SK-N-SH (cell line): ENCODE results near the gene HEG1. TPM values are rescaled to one million over a fixed set of nuclear protein-coding genes. Genes with fewer than 3 reads are reported as not detected.

ENCODE experiments used
- CTCF ChIA-PET: fragments of 300-600, 350-600 bp; formaldehyde crosslinking; extraction: SDS; loops from one replicate; lab custom pipeline; 2021; lab: Yijun Ruan, JAX
- POLR2A ChIA-PET: fragments of 350-600 bp; sonication (Branson Sonifier 250); formaldehyde crosslinking; extraction: SDS; loops from one replicate; lab custom pipeline; 2020; ENCODE audit warnings: antibody characterized with exemption, inconsistent platforms; lab: Yijun Ruan, JAX
- DNase-seq: peaks from one replicate; pipeline ENCODE4 v3.0.0; 2012
- H2AFZ ChIP-seq: fragments of 200-600 bp; sonication (generic); 2 replicates; pipeline ENCODE4 v1.8.1; 2016; ENCODE audit warnings: antibody characterized with exemption, mild to moderate bottlenecking, low read depth
- H3F3A ChIP-seq: fragments of 200-600 bp; sonication (generic); replicated peaks from 2 replicates; pipeline ENCODE3; 2016; ENCODE audit warnings: antibody characterized with exemption, mild to moderate bottlenecking; ENCODE audit not compliant: insufficient read depth
- H3K27ac ChIP-seq, 2 experiments: fragments of 200-500 bp in 1 of 2; fragments of 200-600 bp in 1 of 2; sonication (Bioruptor generic) in 1 of 2; sonication (generic), shearing (Covaris generic) in 1 of 2; 2 replicates each; pipeline versions ENCODE4 v1.5.1 to v1.6.1; 2014 to 2016; ENCODE audit warnings: low read depth in 2 of 2, inconsistent platforms in 1 of 2, low read length in 1 of 2, mild to moderate bottlenecking in 1 of 2, mixed read lengths in 1 of 2
- H3K27me3 ChIP-seq: fragments of 200-600 bp; sonication (generic), shearing (Covaris generic); 2 replicates; pipeline ENCODE4 v1.6.1; 2016; ENCODE audit warnings: mixed run types; ENCODE audit not compliant: insufficient read depth
- H3K36me3 ChIP-seq, 2 experiments: fragments of 200-500 bp in 1 of 2; fragments of 200-600 bp in 1 of 2; sonication (Bioruptor generic) in 1 of 2; sonication (generic) in 1 of 2; replicated peaks in 1 of 2; 2 replicates each; pipeline versions ENCODE3 to v1.5.1; 2014 to 2016; ENCODE audit warnings: low read length in 1 of 2, mild to moderate bottlenecking in 1 of 2; ENCODE audit not compliant: insufficient read depth in 2 of 2, control insufficient read depth in 1 of 2
- H3K4me1 ChIP-seq, 2 experiments: fragments of 200-500 bp in 1 of 2; fragments of 200-600 bp in 1 of 2; sonication (Bioruptor generic) in 1 of 2; sonication (generic), shearing (Covaris generic) in 1 of 2; 2 replicates each; pipeline versions ENCODE4 v1.5.1 to v1.6.1; 2014 to 2016; ENCODE audit warnings: low read depth in 1 of 2, low read length in 1 of 2, mixed run types in 1 of 2; ENCODE audit not compliant: insufficient read depth in 2 of 2, control insufficient read depth in 1 of 2
- H3K4me2 ChIP-seq: fragments of 200-600 bp; sonication (generic), shearing (Covaris generic); 2 replicates; pipeline ENCODE4 v1.6.1; 2017; ENCODE audit warnings: mixed run types
- H3K4me3 ChIP-seq, 2 experiments: fragments of 200-500 bp in 1 of 2; fragments of 200-600 bp in 1 of 2; sonication (Bioruptor generic) in 1 of 2; sonication (generic), shearing (Covaris generic) in 1 of 2; 2 replicates each; pipeline versions ENCODE4 v1.5.1 to v1.8.1; 2014 to 2016; ENCODE audit warnings: low read depth in 2 of 2, inconsistent platforms in 1 of 2, low read length in 1 of 2, mild to moderate bottlenecking in 1 of 2, mixed read lengths in 1 of 2, moderate library complexity in 1 of 2
- H3K79me2 ChIP-seq: fragments of 200-600 bp; sonication (generic); 2 replicates; pipeline ENCODE4 v1.8.1; 2017; ENCODE audit warnings: mild to moderate bottlenecking; ENCODE audit not compliant: insufficient read depth
- H3K9ac ChIP-seq: fragments of 200-600 bp; sonication (generic); 2 replicates; pipeline ENCODE4 v1.6.1; 2017; ENCODE audit warnings: mixed run types
- H3K9me2 ChIP-seq: fragments of 200-600 bp; sonication (generic); 2 replicates; pipeline ENCODE4 v1.6.1; 2017; ENCODE audit warnings: mixed run types
- H3K9me3 ChIP-seq: fragments of 200-600 bp; sonication (generic); 2 replicates; pipeline ENCODE4 v1.6.1; 2017; ENCODE audit warnings: mixed run types, mild to moderate bottlenecking, moderate library complexity
- H4K20me1 ChIP-seq: fragments of 200-600 bp; sonication (generic); 2 replicates; pipeline ENCODE4 v1.6.1; 2017; ENCODE audit warnings: mild to moderate bottlenecking, mixed run types; ENCODE audit not compliant: insufficient read depth
- CTCF ChIP-seq: fragments of 200-600 bp; sonication (generic); IDR thresholded peaks from 2 replicates; pipeline ENCODE4 v1.6.1; 2017; ENCODE audit warnings: antibody characterized with exemption, mild to moderate bottlenecking, moderate library complexity
- ELF1 ChIP-seq: IDR thresholded peaks from 2 replicates; pipeline ENCODE4 v1.4.0; 2012
- EZH2phosphoT487 ChIP-seq: fragments of 200-600 bp; sonication (generic); IDR thresholded peaks from 2 replicates; pipeline ENCODE4 v1.6.1; 2017; ENCODE audit warnings: low read depth, mixed run types, mild to moderate bottlenecking, antibody characterized with exemption, moderate library complexity, borderline replicate concordance
- FOSL2 ChIP-seq: IDR thresholded peaks from 2 replicates; pipeline ENCODE4 v1.4.0; 2012; ENCODE audit warnings: low read depth, mild to moderate bottlenecking, moderate library complexity, borderline replicate concordance
- FOXJ3 ChIP-seq: sonication (generic); formaldehyde crosslinking; IDR thresholded peaks from 2 replicates; pipeline ENCODE4 v1.5.1; 2020; ENCODE audit warnings: mild to moderate bottlenecking, missing genetic modification reagents
- GABPA ChIP-seq: IDR thresholded peaks from 2 replicates; pipeline ENCODE4 v1.4.0; 2012; ENCODE audit warnings: low read depth, mild to moderate bottlenecking
- GATA2 ChIP-seq: sonication (generic); formaldehyde crosslinking; IDR thresholded peaks from 2 replicates; pipeline ENCODE4 v1.5.0; 2020; ENCODE audit warnings: mild to moderate bottlenecking, missing genetic modification reagents
- MAX ChIP-seq: IDR thresholded peaks from 2 replicates; pipeline ENCODE4 v1.4.0; 2012; ENCODE audit warnings: low read depth
- MEF2A ChIP-seq: IDR thresholded peaks from 2 replicates; pipeline ENCODE4 v1.4.0; 2012; ENCODE audit warnings: low read depth, borderline replicate concordance
- MXI1 ChIP-seq: IDR thresholded peaks from 2 replicates; pipeline ENCODE4 v1.6.1; 2012; ENCODE audit warnings: mild to moderate bottlenecking, low read depth, low read length, improper control_type of control experiment
- NRF1 ChIP-seq: IDR thresholded peaks from 2 replicates; pipeline ENCODE4 v1.6.1; 2012; ENCODE audit warnings: low read depth, mild to moderate bottlenecking, low read length
- PBX3 ChIP-seq: IDR thresholded peaks from 2 replicates; pipeline ENCODE4; 2012
- POLR2AphosphoS5 ChIP-seq: IDR thresholded peaks from 2 replicates; pipeline ENCODE4 v1.6.1; 2012; ENCODE audit warnings: low read depth, low read length
- RCOR1 ChIP-seq: fragments of 150-350 bp; IDR thresholded peaks from 2 replicates; pipeline ENCODE4 v1.6.1; 2017; ENCODE audit warnings: antibody characterized with exemption, low read length
- REST ChIP-seq: IDR thresholded peaks from 2 replicates; pipeline ENCODE4 v1.6.1; 2012; ENCODE audit warnings: mild to moderate bottlenecking, low read depth, low read length, moderate library complexity
- RFX5 ChIP-seq: IDR thresholded peaks from 2 replicates; pipeline ENCODE4 v1.6.1; 2012; ENCODE audit warnings: mild to moderate bottlenecking, improper control_type of control experiment, low read length
- SMC3 ChIP-seq: IDR thresholded peaks from 2 replicates; pipeline ENCODE4 v1.6.1; 2012; ENCODE audit warnings: low read depth, low read length, improper control_type of control experiment
- TCF12 ChIP-seq: IDR thresholded peaks from 2 replicates; pipeline ENCODE4 v1.4.0; 2012
- TEAD4 ChIP-seq: IDR thresholded peaks from 2 replicates; pipeline ENCODE4 v1.4.0; 2012; ENCODE audit warnings: mild to moderate bottlenecking, borderline replicate concordance; ENCODE audit not compliant: insufficient read depth
- YY1 ChIP-seq: IDR thresholded peaks from 2 replicates; pipeline ENCODE4 v1.4.0; 2012; ENCODE audit warnings: low read depth, mild to moderate bottlenecking
- WGBS: methylation state at CpG from one replicate; pipeline ENCODE4 v1.1.6; 2017; ENCODE audit warnings: low lambda C conversion rate; 5-methylcytosine and 5-hydroxymethylcytosine counted together
- polyA plus RNA-seq, 3 experiments: library from polyadenylated mRNA; depleted of rRNA; stranded (reverse); fragments of >200 nt; gene quantifications; 2 replicates each; pipeline ENCODE4 v1.2.3, GENCODE V29; 2012

Gene HEG1
- polyA plus RNA-seq, 1 of the 3 experiments (the other 2 are of a cell fraction): 27.7 TPM

- 90% methylated on average over 2 of the region's 2 CpGs for WGBS
- no peaks in the 10 kb centered on the region for H3K27me3 ChIP-seq
- TF ChIP-seq TEAD4 (no peak), TCF12 (peak; percentile 16; the same call in 1 of the 2 replicates)
- DNase-seq: no peak
- no peaks in the 10 kb centered on the region for H3K9me2 ChIP-seq
- no peak overlapping the region for H3K4me2 ChIP-seq
- H3K4me1 ChIP-seq: peaks cover 0 to 40% of the 10 kb centered on the region in 2 experiments; a peak in 2 of 4 replicates
- no peak overlapping the region for H3K9ac ChIP-seq
- ChIA-PET CTCF (interaction anchor here (1.0 to 10.2 kb wide), 3 partner anchors 18 to 584 kb away, joined by 3 to 134 read pairs (median 3); no protein-coding TSS in a partner anchor), POLR2A (no interaction called here)
- peaks cover 65 to 81% of the 10 kb centered on the region in 2 experiments for H3K36me3 ChIP-seq
- H4K20me1 ChIP-seq: no peaks in the 10 kb centered on the region
- H2AFZ ChIP-seq: no peak overlapping the region
- H3K4me3 ChIP-seq: no peak overlapping the region
- no peak overlapping the region; a peak in 1 of 4 replicates for H3K27ac ChIP-seq
- H3K9me3 ChIP-seq: no peaks in the 10 kb centered on the region
- peaks cover 4% of the 10 kb centered on the region for H3F3A ChIP-seq
- peaks cover 4% of the 10 kb centered on the region; the same call in 1 of the 2 replicates for H3K79me2 ChIP-seq
Observed at GRCh38 chr3:125000661-125001060, 55.1 kb downstream of the HEG1 start.

GRCh38 chr3:124999897-125000435, 55.8 kb downstream of the HEG1 start:
- POLR2A ChIA-PET: no interaction called here
- Histone ChIP-seq H3K79me2 (peaks cover 4% of the 10 kb centered on the region; the same call in 1 of the 2 replicates), H3K4me1 (peaks cover 0 to 40% of the 10 kb centered on the region in 2 experiments; a peak in 2 of 4 replicates), H3K27ac (peak overlapping the region in 1 of 2 experiments; percentile 69; a peak in 2 of 4 replicates), H3F3A (peaks cover 4% of the 10 kb centered on the region), H3K36me3 (peaks cover 62 to 77% of the 10 kb centered on the region in 2 experiments), H3K27me3 (no peaks in the 10 kb centered on the region), H4K20me1 (no peaks in the 10 kb centered on the region), H2AFZ (no peak overlapping the region), H3K9me3 (no peaks in the 10 kb centered on the region), H3K4me3 (no peak overlapping the region), H3K9ac (no peak overlapping the region), H3K9me2 (no peaks in the 10 kb centered on the region), H3K4me2 (no peak overlapping the region)
- CTCF ChIA-PET: interaction anchor here (0.7 to 10.2 kb wide), 5 partner anchors 17 to 585 kb away, joined by 3 to 134 read pairs (median 3); no protein-coding TSS in a partner anchor
- TF ChIP-seq CTCF (no peak), SMC3 (no peak), RCOR1 (no peak), FOXJ3 (CRISPR knock-in tag) (no peak), FOSL2 (no peak), RFX5 (no peak), POLR2AphosphoS5 (no peak), GATA2 (no peak), YY1 (no peak), EZH2phosphoT487 (no peak), TCF12 (no peak), NRF1 (no peak), MXI1 (no peak), ELF1 (no peak), MAX (no peak), MEF2A (no peak), GABPA (no peak), PBX3 (no peak), REST (no peak)
- WGBS: 97% methylated on average over 2 of the region's 2 CpGs
- DNase-seq: no peak
